AG04449 (cell line): ENCODE results near the gene ANKHD1.
"Not testable (repeated sequence)": the region's sequence is repeated elsewhere in the genome, so short reads cannot be mapped to it uniquely, and the experiment has no call there.

ENCODE experiments used
- CTCF ChIA-PET: fragments of 350-600 bp; formaldehyde crosslinking; extraction: SDS; loops from one replicate; lab custom pipeline; 2021; ENCODE audit warnings: antibody characterized with exemption; lab: Yijun Ruan, JAX
- POLR2A ChIA-PET: fragments of 400-600, 350-600 bp; formaldehyde crosslinking; extraction: SDS; loops from one replicate; lab custom pipeline; 2020; ENCODE audit warnings: antibody characterized with exemption, inconsistent platforms; lab: Yijun Ruan, JAX
- DNase-seq: peaks from one replicate; pipeline ENCODE4 v3.0.0-alpha.2; 2010; ENCODE audit warnings: low read depth, low spot score
- H3K4me3 ChIP-seq: 2 replicates; pipeline ENCODE4 v1.5.1; 2011; ENCODE audit warnings: low read depth, mild to moderate bottlenecking, control low read depth, low read length
- CTCF ChIP-seq: IDR thresholded peaks from one replicate; pipeline ENCODE4 v1.5.1; 2011; ENCODE audit warnings: mild to moderate bottlenecking, moderate library complexity, low read length, control low read depth, inconsistent platforms; ENCODE audit not compliant: insufficient read depth; ENCODE audit errors: missing control alignments

ANKHD1 gene

GRCh38 chr5:140481758-140482157 lies 80.1 kb downstream of the ANKHD1 start:
- H3K4me3 ChIP-seq = no peak overlapping the region
- ChIA-PET CTCF (no interaction called here), POLR2A (no interaction called here)
- TF ChIP-seq CTCF = no peak
- peak; percentile 72 for DNase-seq

- TF ChIP-seq CTCF = no peak
Measured at GRCh38 chr5:140483055-140483454, 81.4 kb downstream of the ANKHD1 start.

GRCh38 chr5:140488141-140488540 lies 86.5 kb downstream of the ANKHD1 start:
- CTCF ChIA-PET = interaction anchor here (1.2 kb wide), 1 partner anchor 115 kb away, joined by 4 read pairs; no protein-coding TSS in a partner anchor
- H3K4me3 ChIP-seq, DNase-seq, POLR2A ChIA-PET: not testable (repeated sequence)

More at GRCh38 chr5:140483055-140483454, 81.4 kb downstream of the ANKHD1 start:
- H3K4me3 ChIP-seq = no peak overlapping the region
- CTCF ChIA-PET = no interaction called here
- POLR2A ChIA-PET = no interaction called here
- DNase-seq = no peak

- no peak overlapping the region for H3K4me3 ChIP-seq
- no peak for TF ChIP-seq CTCF
- ChIA-PET CTCF (no interaction called here), POLR2A (no interaction called here)
- no peak for DNase-seq
Measured at GRCh38 chr5:140488914-140489313, 87.3 kb downstream of the ANKHD1 start.

GRCh38 chr5:140497897-140498296 lies 96.3 kb downstream of the ANKHD1 start:
- DNase-seq = no peak

GRCh38 chr5:140498591-140498990 lies 97.0 kb downstream of the ANKHD1 start:
- no peak for TF ChIP-seq CTCF
- POLR2A ChIA-PET = no interaction called here
- H3K4me3 ChIP-seq = no peak overlapping the region
- DNase-seq = no peak
- CTCF ChIA-PET = no interaction called here

More at GRCh38 chr5:140497897-140498296, 96.3 kb downstream of the ANKHD1 start:
- CTCF ChIA-PET = interaction anchor here (1.1 kb wide), 1 partner anchor 255 kb away, joined by 3 read pairs; no protein-coding TSS in a partner anchor
- TF ChIP-seq CTCF = no peak
- POLR2A ChIA-PET = no interaction called here
- no peak overlapping the region for H3K4me3 ChIP-seq

GRCh38 chr5:140502834-140503233 lies 101.2 kb downstream of the ANKHD1 start:
- POLR2A ChIA-PET = no interaction called here

More at GRCh38 chr5:140502834-140503233, 101.2 kb downstream of the ANKHD1 start:
- no peak overlapping the region for H3K4me3 ChIP-seq
- CTCF ChIA-PET = no interaction called here
- no peak for TF ChIP-seq CTCF
- DNase-seq = no peak
